ENCODE measurements around the gene ZNF625.
A peak's percentile ranks its signal among the peaks of the same experiment; 100 is the strongest.

ZNF625 gene

GRCh38 chr19:12156223-12157058 lies at the start of gene ZNF625:
Gene ZNF625, minus strand, starts transcription at chr19:12156734. Its CDS starts 176 bp downstream, at chr19:12156558.
- peak; percentile 97 for DNase-seq (ENCODE audit: low spot score)

DNA sequence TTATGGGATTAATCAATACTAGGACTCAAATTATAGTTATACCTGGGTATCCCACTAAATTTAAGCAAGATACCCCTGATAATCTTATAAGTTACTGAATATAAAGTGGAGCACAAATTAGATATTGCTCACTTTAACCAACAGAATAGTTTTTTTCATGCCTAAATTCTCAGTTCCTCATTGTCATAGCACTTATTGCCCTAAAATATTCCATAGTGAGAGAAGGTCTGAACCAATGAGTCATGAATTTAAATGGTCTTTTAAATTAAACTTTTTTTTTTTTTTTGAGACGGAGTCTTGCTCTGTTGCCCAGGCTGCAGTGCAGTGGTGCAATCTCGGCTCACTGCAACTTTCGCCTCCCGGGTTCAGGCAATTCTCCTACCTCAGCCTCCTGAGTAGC lies 48.8 kb upstream of the ZNF625 start:
- no peak for DNase-seq (ENCODE audit: low spot score)

- no peak for DNase-seq (ENCODE audit: low spot score)
These were observed 45.7 kb upstream of the ZNF625 start for GRCh38 chr19:12202250-12202649.

GRCh38 chr19:12199757-12200419 lies 43.4 kb upstream of the ZNF625 start:
- DNase-seq (ENCODE audit: low spot score) = no peak

- DNase-seq (ENCODE audit: low spot score) = no peak
These were observed 41.6 kb upstream of the ZNF625 start for GRCh38 chr19:12198136-12198535.

- no peak for DNase-seq (ENCODE audit: low spot score)
These were observed 38.5 kb upstream of the ZNF625 start for GRCh38 chr19:12194827-12195731.

DNA sequence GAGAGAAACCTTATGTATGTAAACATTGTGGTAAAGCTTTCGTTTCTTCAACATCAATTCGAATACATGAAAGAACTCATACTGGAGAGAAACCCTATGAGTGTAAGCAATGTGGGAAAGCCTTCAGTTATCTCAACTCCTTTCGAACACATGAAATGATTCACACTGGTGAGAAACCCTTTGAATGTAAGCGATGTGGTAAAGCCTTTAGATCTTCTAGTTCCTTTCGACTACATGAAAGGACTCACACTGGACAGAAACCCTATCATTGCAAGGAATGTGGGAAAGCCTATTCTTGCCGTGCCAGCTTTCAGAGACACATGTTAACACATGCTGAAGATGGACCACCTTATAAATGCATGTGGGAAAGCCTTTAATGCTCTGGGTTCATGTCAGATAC lies 31.1 kb upstream of the ZNF625 start:
- DNase-seq (ENCODE audit: low spot score) = no peak

- no peak for DNase-seq (ENCODE audit: low spot score)
These were observed 23.8 kb upstream of the ZNF625 start for GRCh38 chr19:12180377-12180776.

DNA sequence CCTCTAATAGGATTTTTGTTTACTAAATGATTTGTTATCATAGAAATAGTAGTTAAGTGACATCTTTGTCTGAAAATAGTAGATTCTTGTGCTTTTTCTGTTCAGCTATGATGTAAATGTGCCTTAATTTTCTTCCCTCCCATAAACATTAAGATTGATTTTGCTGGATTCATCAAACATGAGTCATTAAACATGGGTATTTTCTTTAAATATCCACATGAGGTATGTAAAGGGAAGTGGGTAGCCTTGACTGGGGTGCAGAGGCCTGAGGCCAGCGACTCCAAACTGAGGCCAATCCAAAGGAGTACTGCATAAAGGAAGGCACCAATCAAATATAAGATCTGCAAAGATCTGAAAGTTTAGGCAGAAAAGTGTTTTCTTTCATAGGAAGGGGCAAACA lies 10.1 kb upstream of the ZNF625 start:
- no peak for DNase-seq (ENCODE audit: low spot score)

DNA sequence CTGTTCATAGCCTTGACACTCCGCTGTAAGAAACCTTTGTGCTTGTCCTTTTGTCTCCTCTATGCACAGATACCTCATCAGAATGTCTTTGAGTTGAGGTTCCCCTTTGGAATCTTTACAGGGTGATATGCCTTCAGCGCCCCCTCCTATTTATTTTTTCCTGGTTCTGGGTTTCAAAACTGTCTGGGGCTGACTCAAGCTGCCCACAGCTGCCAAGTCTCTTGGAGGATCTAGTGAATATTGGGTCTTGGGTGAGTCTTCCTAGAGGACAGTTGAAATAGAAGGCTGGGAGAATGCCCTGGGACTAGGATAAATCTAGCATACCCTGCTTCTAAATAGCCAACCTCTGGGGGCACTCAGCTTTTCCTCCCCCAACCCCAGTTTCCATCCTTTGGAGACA lies 7.3 kb upstream of the ZNF625 start:
- DNase-seq (ENCODE audit: low spot score) = no peak

DNA sequence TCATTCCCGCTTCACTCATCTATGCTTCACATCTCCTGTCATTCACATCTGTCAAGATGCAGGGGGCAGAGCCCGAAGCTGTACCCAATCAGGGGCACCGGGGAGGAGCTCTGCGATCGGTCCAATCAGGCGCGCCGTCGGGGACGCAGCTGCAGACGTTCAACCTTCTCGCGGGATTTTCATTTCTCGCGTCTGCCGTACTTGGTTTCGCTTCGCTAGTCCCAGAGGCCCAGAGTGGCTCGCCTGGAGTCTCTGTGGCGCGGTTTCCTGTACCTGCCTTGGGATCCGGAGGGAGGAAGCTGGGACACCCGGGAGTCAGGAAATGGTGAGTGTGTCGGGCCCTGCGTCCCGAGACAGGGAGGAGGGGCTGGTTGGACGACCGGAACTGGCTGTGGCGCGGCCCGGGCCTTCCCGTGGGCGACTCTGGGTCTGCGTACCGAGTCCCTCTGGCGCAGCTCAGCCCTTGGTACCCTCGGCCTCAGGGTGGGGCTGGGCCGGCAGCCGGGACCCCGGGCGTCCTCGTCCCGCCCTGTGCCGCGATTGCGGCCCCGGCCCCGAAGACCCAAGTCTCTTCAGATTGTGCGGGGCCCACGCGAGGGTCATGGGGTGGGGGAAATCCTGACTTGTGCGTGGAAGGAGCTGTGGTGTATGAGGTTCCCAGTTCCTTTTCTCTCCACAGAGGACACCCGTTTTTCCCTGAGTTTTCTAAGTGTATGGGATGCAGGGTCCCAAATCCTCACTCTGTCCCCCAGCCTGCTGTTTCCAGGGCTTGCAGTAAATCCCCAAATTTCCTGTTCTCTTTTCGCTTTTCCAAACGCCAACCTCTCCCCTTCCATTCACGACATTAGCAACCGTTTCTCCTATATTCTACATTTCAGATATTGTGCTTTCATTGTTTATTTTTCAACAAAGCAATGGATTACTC lies 6.6 kb upstream of the ZNF625 start, which contains the start of gene ZNF136:
TSS of gene ZNF136 (plus strand) at position 215 of the 925 bp plus-strand sequence. CDS start at position 323, 108 bp downstream.
- DNase-seq (ENCODE audit: low spot score) = peak; percentile 93

GRCh38 chr19:12162513-12162881 lies 6.0 kb upstream of the ZNF625 start:
- DNase-seq (ENCODE audit: low spot score) = no peak

- no peak for DNase-seq (ENCODE audit: low spot score)
These were observed 3.4 kb upstream of the ZNF625 start for GRCh38 chr19:12159773-12160414.

GRCh38 chr19:12155324-12155860 lies 1.1 kb downstream of the ZNF625 start:
- no peak for DNase-seq (ENCODE audit: low spot score)

DNA sequence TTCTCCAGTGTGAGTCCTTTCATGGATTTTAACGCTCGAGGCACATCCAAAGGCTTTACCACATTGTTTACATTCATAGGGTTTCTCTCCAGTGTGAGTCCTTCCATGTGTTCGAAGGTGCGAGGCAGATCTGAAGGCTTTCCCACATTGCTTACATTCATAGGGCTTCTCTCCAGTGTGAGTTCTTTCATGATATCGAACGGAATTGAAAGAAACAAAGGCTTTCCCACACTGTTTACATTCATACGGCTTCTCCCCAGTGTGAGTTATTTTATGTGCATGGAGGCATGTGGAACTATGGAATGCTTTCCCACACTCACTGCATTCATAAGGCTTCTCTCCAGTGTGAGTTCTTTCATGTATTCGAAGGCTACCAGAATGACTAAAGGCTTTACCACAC lies 11.2 kb downstream of the ZNF625 start:
- DNase-seq (ENCODE audit: low spot score) = no peak

DNA sequence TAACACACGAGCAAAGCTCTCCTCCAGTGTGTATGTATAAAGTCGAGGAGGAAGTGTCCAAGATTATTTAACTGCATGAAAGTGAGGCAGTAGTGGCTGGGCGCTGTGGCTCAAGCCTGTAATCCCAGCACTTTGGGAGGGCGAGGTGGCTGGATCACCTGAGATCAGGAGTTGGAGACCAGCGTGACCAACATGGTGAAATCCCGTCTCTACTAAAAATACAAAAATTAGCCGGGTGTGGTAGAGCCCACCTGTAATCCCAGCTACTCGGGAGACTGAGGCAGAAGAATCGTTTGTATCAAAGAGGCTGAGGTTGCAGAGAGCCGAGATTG lies 15.2 kb downstream of the ZNF625 start:
- no peak for DNase-seq (ENCODE audit: low spot score)

DNA sequence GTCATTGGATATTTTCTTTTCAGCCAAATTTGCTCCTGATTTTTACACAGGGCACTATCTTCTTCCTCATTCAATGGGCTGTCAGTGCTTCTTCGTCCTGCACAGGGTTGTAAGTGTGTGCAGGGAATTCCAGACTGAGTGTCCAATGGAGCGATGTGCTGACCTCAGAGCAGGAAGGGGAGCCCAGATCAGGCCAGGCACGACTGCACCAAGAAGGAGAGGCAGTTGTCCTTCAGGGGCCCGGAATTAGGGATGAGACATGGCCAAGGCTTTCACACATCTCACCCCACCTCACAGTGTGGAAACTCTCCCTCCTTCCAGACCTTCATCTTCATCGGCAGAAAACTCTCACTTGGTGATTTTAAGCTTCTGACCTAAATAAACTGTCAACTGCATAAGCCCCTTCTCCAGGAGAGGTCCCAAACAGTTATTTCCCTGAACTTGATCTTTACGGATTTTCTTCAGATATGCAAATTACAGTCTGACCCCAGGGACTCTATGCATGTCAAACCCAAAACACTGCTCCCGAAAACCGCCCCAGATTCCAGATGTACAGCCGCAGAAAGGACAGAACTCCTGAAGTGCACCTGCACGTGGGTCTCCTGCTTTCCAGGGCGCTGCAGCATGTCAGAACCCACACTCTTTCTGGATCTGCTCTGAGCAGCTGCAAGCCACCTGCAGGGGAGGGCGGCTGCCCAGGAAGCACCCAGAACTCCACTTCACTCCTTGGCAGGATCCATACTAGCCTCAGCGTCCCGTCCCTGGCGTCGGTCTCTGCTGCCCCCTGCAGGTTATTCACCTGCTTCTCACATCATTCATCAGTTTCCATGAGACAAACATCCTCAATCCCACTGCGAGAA lies 15.8 kb downstream of the ZNF625 start:
- peak; percentile 81 for DNase-seq (ENCODE audit: low spot score)

GRCh38 chr19:12139885-12140544 lies 16.5 kb downstream of the ZNF625 start, which contains the start of gene ZNF20:
Gene ZNF20, minus strand, starts transcription at chr19:12140350. Its CDS starts 168 bp downstream, at chr19:12140182.
- peak; percentile 96 for DNase-seq (ENCODE audit: low spot score)

GRCh38 chr19:12139269-12139668 lies 17.3 kb downstream of the ZNF625 start:
- no peak for DNase-seq (ENCODE audit: low spot score)

Measured in ecto neural progenitor cell (in vitro differentiated cells).